PC-9 (cell line): ENCODE measurements around the gene CCDC107.

Experiments used
- CTCF ChIP-seq: fragments of 200-600 bp; sonication (generic); conservative IDR thresholded peaks from 2 replicates; pipeline ENCODE4 v1.6.1; 2017; ENCODE audit warnings: mixed run types, antibody characterized with exemption, mild to moderate bottlenecking, moderate library complexity
- EZH2 ChIP-seq: fragments of 200-600 bp; sonication (generic); IDR thresholded peaks from 2 replicates; pipeline ENCODE4 v1.8.0; 2017; ENCODE audit warnings: antibody characterized with exemption, low read depth

DNA sequence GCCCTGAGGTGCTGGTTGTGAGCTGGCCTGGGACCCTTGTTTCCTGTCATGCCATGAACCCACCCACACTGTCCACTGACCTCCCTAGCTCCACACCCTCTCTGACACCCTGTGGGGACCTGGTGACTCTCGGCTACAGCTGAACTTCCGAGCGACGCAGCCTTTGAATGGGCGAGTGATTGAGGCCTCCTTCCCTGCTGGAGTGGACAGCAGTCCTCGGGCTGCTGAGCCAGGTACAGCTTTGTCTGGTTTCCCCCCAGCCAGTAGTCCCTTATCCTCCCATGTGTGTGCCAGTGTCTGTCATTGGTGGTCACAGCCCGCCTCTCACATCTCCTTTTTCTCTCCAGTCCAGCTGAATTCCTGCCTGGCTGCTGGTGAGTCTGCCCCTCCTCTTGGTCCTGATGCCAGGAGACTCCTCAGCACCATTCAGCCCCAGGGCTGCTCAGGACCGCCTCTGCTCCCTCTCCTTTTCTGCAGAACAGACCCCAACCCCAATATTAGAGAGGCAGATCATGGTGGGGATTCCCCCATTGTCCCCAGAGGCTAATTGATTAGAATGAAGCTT is 21.8 kb downstream of the CCDC107 start:
- TF ChIP-seq CTCF = no peak
- no peak for TF ChIP-seq EZH2
